ENCODE measurements around the gene FOXD1. TPM values are rescaled to one million over a fixed set of nuclear protein-coding genes. Genes with fewer than 3 reads are reported as not detected.
"Not testable (repeated sequence)": the region's sequence is repeated elsewhere in the genome, so short reads cannot be mapped to it uniquely, and the experiment has no call there.

FOXD1 gene
- polyA plus RNA-seq, 6 donors from 2014 or later, result not detected

DNA sequence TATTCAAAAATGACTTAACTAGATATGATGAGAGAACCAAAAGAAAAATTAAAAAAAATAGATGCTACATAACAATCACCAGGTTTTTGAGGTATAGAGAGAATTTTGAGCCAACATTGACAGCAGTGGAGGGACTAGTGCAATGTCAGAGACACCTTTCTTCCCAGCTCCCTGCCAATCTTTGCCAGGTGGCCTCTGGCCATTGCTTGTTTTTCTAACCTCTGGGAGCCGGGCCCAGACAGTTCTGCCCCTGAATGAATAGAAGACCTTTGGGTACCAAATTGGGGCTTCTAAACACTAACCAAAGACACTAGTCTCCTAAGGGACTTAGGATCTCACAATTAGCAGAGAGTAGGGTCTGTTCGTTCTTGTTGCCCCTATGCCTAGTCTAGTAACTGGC is 33.4 kb downstream of the FOXD1 start:
- ATAC-seq (ENCODE audit: low read depth in 2 of 2), result no peak
- no peak overlapping the region for H3K27ac Mint-ChIP-seq
- peaks cover 62 to 72% (median 68%) of the 10 kb centered on the region in 3 donors for H3K27me3 Mint-ChIP-seq
- peaks cover 0 to 28% (median 6%) of the 10 kb centered on the region in 7 donors for H3K9me3 Mint-ChIP-seq
- DNase-seq, result no peak
- peaks cover 2 to 10% (median 3%) of the 10 kb centered on the region in 3 donors for H3K4me1 Mint-ChIP-seq
- no peak overlapping the region for H3K4me3 Mint-ChIP-seq
- peaks cover 0 to 7% of the 10 kb centered on the region in 2 donors for H3K36me3 Mint-ChIP-seq

DNA sequence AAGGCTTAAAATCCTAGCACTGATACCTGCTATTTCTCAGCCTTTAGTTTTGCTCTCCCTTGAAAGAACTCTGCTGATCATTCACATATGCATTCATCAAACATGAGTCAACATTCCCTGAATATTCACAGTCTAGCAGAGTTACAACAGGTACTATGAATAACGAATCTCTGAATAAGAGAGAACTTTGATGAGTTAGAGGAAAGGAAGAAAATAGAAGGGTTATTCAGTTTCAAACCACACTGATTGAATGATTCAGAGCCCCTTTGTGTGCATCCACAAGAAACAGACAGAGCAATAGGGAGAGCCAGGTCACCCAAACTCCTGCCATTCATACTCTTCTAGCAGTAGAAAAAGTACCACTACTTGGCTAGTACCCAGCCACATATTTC is 36.0 kb downstream of the FOXD1 start:
- Mint-ChIP-seq H3K36me3 (peaks cover 0 to 6% of the 10 kb centered on the region in 2 donors), H3K4me1 (no peaks in the 10 kb centered on the region), H3K4me3 (no peak overlapping the region), H3K27me3 (peaks cover 56 to 66% (median 61%) of the 10 kb centered on the region in 3 donors), H3K27ac (no peak overlapping the region), H3K9me3 (peaks cover 0 to 25% (median 6%) of the 10 kb centered on the region in 7 donors)
- DNase-seq (no peak), ATAC-seq (ENCODE audit: low read depth in 2 of 2) (no peak)

DNA sequence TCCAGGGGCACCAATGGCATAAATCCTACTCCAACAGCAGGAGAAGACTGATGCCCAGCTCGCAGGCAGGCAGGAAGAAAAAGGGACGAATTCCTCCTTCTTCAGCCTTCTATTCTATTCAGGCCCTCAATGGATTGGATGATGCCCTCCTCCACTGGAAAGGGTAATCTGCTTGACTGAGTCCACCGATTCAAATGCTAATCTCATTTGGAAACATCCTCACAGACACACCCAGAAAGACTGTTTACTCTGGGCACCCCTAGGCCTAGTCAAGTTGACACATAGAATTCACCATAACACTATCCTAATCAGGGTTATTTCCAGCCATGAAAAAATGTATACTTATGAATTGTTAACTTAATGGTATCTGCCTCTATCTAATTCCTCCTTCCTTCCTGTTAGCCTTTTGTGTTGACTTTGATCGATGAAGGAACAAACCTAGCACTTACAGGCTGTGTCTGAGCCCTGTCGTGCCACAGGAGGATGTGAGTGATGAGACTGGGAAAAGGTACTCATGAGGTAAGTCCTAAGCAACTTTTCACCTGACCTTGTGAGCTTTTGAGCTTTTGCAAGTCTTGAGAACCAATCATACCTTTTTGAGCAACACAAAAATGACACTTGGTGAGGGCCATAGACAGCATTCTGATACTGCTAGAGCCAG is 36.5 kb downstream of the FOXD1 start:
- ATAC-seq (ENCODE audit: low read depth in 2 of 2) (no peak), DNase-seq (no peak)
- Mint-ChIP-seq H3K27me3 (peaks cover 54 to 64% (median 59%) of the 10 kb centered on the region in 3 donors), H3K9me3 (peaks cover 0 to 25% (median 5%) of the 10 kb centered on the region in 7 donors), H3K36me3 (peaks cover 0 to under 1% of the 10 kb centered on the region in 2 donors), H3K4me3 (no peak overlapping the region), H3K4me1 (no peaks in the 10 kb centered on the region), H3K27ac (no peak overlapping the region)

DNA sequence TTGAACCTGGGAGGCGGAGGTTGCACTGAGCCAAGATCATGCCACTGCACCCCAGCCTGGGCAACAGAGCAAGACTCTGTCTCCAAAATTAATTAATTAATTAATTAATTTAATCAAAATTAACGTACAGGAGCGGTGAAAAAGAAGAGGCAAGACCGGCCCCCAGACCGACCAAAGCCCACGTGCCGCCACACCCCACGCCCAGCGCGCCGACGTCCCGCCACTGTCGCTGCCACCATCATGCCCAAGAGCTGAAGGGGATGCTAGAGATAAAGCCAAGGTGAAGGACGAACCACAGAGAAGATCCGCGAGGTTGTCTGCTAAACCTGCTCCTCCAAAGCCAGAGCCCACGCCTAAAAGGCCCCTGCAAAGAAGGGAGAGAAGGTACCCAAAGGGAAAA is 38.6 kb downstream of the FOXD1 start:
- not testable (repeated sequence) for DNase-seq; ATAC-seq (ENCODE audit: low read depth in 2 of 2); H3K4me3 Mint-ChIP-seq; H3K27ac Mint-ChIP-seq; H3K36me3 Mint-ChIP-seq; H3K4me1 Mint-ChIP-seq
- peaks cover 0 to 20% (median 4%) of the 10 kb centered on the region in 7 donors for H3K9me3 Mint-ChIP-seq
- peaks cover 53 to 55% (median 54%) of the 10 kb centered on the region in 3 donors for H3K27me3 Mint-ChIP-seq

DNA sequence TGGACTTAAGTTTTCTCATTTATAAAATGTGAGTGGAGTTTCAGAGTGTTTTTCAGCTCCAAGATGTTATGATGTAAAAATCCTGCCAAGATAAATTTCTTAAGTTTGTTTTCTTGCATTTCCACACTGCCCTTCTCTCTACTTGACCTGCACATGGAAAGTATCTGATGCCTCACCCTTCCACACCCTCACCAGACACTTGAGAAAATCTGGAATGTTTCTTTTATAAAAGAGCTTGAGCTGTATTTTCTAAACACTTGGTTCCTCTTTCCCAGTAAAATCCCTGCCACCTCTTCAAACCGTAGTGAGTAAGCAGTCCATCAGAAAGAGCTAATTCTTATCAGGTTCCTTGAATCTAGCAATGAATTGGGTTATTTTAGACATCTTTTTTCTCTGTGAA is 42.9 kb downstream of the FOXD1 start:
- H3K4me1 Mint-ChIP-seq, result no peaks in the 10 kb centered on the region
- peaks cover 33 to 53% (median 46%) of the 10 kb centered on the region in 3 donors for H3K27me3 Mint-ChIP-seq
- no peak overlapping the region for H3K27ac Mint-ChIP-seq
- ATAC-seq (ENCODE audit: low read depth in 2 of 2) (no peak), DNase-seq (no peak)
- H3K9me3 Mint-ChIP-seq, result no peaks in the 10 kb centered on the region
- H3K4me3 Mint-ChIP-seq, result no peak overlapping the region
- H3K36me3 Mint-ChIP-seq, result no peaks in the 10 kb centered on the region

DNA sequence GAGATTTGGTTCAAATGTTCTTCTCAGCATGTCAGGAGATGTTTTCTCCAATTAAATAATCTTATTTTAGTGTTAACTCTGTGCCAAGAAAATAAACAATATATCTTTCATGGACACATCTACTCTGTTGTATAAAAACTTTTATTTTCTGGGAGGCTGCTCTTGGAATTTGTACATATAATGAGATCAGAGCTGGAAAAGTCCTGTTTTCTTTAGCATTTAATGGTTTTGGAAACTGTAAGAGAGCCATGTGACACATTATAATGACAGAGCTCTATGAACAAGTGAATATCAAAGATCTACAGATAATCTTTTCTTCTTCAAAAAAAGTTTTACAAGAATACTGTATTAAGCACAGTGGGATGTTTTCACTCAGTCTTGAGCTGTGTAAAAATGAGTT is 48.8 kb downstream of the FOXD1 start:
- Mint-ChIP-seq H3K27ac (no peak overlapping the region), H3K27me3 (peaks cover 36 to 45% (median 41%) of the 10 kb centered on the region in 3 donors), H3K36me3 (no peaks in the 10 kb centered on the region), H3K9me3 (no peaks in the 10 kb centered on the region), H3K4me1 (no peaks in the 10 kb centered on the region), H3K4me3 (no peak overlapping the region)
- ATAC-seq (ENCODE audit: low read depth in 2 of 2) (no peak), DNase-seq (no peak)

Other genes starting within 250 kb of the FOXD1 start
- gene BTF3, start 49.7 kb upstream of the FOXD1 start, polyA plus RNA-seq (ENCODE audit: low read depth in 6 of 6), result 100 to 1,000 TPM; 610 to 801 (median 671) TPM
- 10 to 100 TPM; 21.1 to 34.4 (median 26.3) TPM for gene ANKRA2, start 116.9 kb upstream of the FOXD1 start, polyA plus RNA-seq (ENCODE audit: low read depth in 6 of 6)
- gene UTP15, start 117.0 kb upstream of the FOXD1 start, polyA plus RNA-seq (ENCODE audit: low read depth in 6 of 6), result 10 to 100 TPM in 2 of 6 donors, 1 to 10 TPM in 4; 6.2 to 13.3 (median 8.0) TPM
- gene ARHGEF28, start 177.4 kb upstream of the FOXD1 start, polyA plus RNA-seq (ENCODE audit: low read depth in 6 of 6), result not detected

All from naive B cell (primary cell).